Kidney tubule cell (primary cell): ENCODE data around the gene CST9.
A peak's percentile ranks its signal among the peaks of the same experiment; 100 is the strongest.
"Not testable (repeated sequence)": the region's sequence is repeated elsewhere in the genome, so short reads cannot be mapped to it uniquely, and the experiment has no call there.

Experiments used
- DNase-seq: peaks from one replicate; pipeline ENCODE4 v3.0.0-alpha.2; 2018; ENCODE audit warnings: low spot score

Gene CST9

GRCh38 chr20:23587631-23588030 lies 18.1 kb downstream of the CST9 start:
- DNase-seq, result no peak

- DNase-seq, result no peak
Measured at GRCh38 chr20:23586735-23587525, 18.8 kb downstream of the CST9 start.

- DNase-seq, result peak; percentile 62
Measured at GRCh38 chr20:23585808-23586734, 19.6 kb downstream of the CST9 start.

- DNase-seq, result no peak
Measured at GRCh38 chr20:23585449-23585807, 20.3 kb downstream of the CST9 start.

- DNase-seq, result peak; percentile 54
Measured at GRCh38 chr20:23584434-23585199, 21.1 kb downstream of the CST9 start.

GRCh38 chr20:23583526-23583925 lies 22.2 kb downstream of the CST9 start:
- DNase-seq, result peak; percentile 88

GRCh38 chr20:23582293-23582692 lies 23.4 kb downstream of the CST9 start:
- no peak for DNase-seq

- not testable (repeated sequence) for DNase-seq
Measured at GRCh38 chr20:23581833-23582232, 23.9 kb downstream of the CST9 start.

- no peak for DNase-seq
Measured at GRCh38 chr20:23574977-23575376, 30.7 kb downstream of the CST9 start.

- no peak for DNase-seq
Measured at GRCh38 chr20:23570178-23570760, 35.4 kb downstream of the CST9 start.

- DNase-seq, result no peak
Measured at GRCh38 chr20:23569570-23569969, 36.1 kb downstream of the CST9 start.

- DNase-seq, result no peak
Measured at GRCh38 chr20:23568971-23569330, 36.8 kb downstream of the CST9 start.

GRCh38 chr20:23568320-23568970 lies 37.3 kb downstream of the CST9 start, which contains the start of gene CST9L:
CST9L (minus strand) TSS chr20:23568484; CDS start chr20:23568450, 34 bp downstream.
- no peak for DNase-seq

GRCh38 chr20:23566199-23566932 lies 39.4 kb downstream of the CST9 start:
- no peak for DNase-seq

GRCh38 chr20:23565503-23566045 lies 40.1 kb downstream of the CST9 start:
- no peak for DNase-seq

GRCh38 chr20:23564927-23565326 lies 40.8 kb downstream of the CST9 start:
- DNase-seq, result no peak

GRCh38 chr20:23562721-23563342 lies 42.9 kb downstream of the CST9 start:
- DNase-seq, result no peak

GRCh38 chr20:23554401-23554800 lies 51.3 kb downstream of the CST9 start:
- no peak for DNase-seq
